HG02970 (cell line): Measurements from ENCODE around the gene PHACTR1.
"Not testable (repeated sequence)": the region's sequence is repeated elsewhere in the genome, so short reads cannot be mapped to it uniquely, and the experiment has no call there.

ENCODE experiments used
- ATAC-seq: cut with Tn5 transposase; IDR thresholded peaks from one replicate; pipeline ENCODE4 v1.9.1; 2021; ENCODE audit warnings: mild to moderate bottlenecking, moderate library complexity, moderate number of reproducible peaks; ENCODE audit not compliant: unreplicated experiment, low FRiP score

Gene PHACTR1

DNA sequence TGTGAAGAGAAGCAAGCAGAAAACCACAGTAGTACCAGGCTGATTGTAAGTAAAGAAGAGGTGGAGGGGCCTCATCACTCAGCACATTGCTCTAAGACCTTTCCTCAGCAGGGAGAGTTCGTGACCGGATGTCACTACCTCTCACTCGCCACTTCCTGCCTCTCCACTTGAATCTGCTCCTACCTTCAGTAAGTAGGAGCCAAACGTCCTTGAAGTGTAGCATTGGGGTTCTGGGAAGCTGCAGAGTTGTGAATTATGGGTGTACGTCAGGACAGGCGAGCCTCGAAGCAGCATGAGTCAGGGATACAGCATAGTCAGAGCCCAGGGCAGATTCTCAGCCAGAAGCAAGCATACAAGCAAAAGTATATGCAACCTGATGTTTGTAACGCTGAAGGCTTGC lies 224.9 kb downstream of the PHACTR1 start:
- ATAC-seq, result no peak

DNA sequence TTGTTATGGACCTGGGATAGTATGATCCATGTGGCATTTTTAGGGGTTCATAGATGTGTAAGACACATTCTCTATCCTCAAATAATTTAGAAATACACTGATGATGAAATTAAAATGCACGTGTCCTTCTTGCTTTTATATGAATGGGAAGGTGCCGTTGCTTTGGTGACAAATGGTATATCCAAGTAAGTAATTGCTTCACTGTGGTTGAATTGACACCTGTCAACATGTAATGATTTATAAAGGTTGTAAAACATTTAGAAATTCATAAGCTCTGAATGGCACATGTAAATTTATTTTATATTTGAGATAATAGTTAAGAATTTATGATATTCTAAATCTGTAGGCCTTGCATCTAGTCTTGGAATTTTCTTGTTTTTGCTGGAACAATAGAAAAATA lies 227.0 kb downstream of the PHACTR1 start:
- ATAC-seq, result no peak

DNA sequence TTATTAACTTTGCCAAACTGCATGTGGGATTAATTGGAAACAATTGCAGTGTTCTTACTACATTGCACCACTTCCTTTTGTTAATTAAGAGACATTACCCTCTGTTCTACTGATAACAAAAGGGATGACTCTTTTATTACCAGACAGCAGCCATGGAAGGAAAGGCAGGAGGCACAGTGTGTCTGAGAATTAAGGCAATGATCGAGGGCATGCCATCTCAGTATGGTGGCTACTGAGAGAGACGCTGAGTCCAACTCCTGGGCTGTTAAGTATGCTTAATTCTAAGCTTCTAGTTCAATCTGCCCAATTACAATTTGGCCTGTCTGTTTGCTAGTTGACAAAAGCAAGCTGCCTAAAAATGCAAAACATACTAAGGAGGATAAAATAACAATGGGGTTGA lies 227.4 kb downstream of the PHACTR1 start:
- ATAC-seq, result no peak

DNA sequence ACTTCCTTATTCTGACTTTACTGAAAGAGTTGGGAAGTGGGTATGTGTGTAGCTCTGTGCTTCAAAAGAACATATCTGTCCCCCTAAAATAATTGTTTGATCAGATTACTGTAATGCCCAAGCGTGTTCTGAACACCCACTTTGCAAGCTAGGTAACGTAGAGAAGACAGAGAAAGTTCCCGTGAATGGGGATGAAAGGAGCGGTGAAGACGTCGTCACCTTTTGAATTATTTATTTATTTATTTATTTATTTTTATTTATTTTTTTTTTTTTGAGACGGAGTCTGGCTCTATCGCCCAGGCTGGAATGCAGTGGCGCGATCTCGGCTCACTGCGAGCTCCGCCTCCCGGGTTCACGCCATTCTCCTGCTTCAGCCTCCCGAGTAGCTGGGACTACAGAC lies 228.0 kb downstream of the PHACTR1 start:
- ATAC-seq, result not testable (repeated sequence)

DNA sequence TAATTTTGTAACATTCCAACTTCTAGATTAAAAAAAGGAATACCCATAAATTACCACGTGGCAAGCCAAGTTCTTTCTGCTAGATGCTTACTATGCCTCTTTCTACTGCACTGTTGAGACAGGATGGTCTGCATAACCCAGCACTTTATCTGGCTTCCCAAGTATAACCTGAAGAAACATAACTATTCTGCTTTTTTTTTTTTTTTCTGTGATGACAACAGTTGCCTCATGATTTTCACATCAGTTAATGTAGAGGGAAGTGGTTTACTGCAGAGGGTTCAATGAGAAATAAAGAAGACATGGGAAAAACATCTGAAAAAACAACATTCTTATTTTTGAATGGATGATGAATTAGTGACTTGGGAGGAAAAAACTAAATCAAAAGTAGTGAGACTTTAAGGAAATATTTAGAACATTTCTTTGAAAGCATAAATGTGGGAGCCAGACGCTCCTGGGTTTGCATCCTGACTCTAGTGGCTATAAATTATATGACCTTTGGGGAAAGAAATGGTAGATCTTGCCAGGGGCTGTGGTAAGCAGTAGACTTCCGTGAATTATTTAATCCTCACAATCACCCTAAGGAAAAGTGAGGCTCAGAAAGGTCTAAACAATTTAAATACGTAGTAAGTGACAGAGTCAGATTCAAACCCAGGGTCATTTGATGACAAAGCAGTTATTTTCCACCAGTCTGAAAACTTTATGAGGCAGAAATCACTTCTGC lies 230.7 kb downstream of the PHACTR1 start:
- ATAC-seq, result no peak

DNA sequence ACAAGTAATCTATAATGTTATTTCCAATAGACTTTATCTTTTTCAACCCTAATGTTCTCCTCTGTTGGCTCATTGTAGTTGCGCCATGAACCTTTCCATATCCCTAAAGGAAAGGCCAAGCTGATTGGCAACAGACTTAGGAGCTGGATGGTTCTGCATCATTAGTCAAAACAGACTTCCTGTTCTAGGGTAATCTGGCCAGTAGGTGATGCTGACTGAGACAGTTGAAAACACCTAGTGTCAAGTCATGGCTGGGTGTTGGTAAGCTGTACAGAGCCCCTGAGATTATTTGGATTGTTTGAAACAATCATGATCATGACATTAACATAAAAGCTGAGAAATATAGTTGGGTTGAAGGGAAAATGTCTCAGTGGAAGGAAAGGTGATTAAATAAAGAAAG lies 231.4 kb downstream of the PHACTR1 start:
- no peak for ATAC-seq

DNA sequence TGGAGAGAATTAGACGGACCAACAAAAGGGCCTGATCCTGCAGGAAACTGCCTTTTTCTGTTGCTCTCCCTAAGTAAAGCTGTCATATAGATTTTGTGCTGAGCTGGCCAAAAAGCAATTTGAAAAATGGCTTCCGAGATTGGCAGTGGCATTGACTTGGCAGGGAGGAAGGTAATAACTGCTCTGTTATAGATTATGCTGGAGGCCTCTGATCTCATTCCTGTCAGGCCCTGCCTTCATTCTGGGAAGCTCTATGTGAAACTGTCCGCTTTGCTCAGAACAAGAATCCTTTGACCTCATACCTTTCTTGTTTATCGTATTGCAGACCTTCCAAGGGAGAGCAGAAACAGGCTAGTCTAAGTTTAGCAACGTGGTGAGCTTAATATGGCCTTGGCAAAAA lies 234.4 kb downstream of the PHACTR1 start:
- ATAC-seq, result no peak

DNA sequence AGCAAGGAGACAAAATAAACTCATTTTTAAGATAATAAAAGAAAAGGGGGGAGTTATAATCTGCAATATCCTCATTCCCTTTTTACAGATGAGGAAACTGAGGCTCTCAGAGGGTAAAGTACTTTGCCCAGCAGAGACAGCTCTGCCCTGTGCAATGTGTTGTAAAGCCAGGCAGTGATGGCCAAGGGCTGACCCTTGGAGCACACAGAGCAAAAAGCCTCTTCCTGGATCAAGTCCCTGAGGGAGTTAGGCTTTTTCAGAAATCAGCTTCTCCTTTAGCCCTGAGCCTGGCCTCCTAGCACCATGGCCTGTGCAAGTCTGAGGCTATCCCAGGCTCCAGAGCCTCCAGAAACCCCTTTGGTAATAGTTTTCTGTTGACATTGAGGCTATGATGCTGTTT lies 234.8 kb downstream of the PHACTR1 start:
- ATAC-seq, result no peak

DNA sequence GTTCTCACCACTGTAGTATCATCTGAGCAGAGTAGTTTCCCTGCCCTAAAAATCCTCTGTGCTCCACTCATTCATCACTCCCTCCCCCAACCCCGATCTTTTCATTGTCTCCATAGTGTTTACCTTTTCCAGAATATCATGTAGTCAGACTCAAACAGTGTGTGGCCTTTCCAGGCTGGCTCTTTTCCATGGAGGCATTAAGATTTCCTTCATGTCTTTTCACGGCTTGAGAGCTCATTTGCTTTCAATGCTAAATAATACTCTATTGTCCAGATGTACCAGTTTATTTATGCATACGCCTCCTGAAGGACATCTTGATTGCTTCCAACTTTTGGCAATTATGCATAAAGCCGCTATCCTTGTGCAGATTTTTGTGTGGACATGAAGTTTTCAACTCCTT lies 235.8 kb downstream of the PHACTR1 start:
- ATAC-seq, result no peak

DNA sequence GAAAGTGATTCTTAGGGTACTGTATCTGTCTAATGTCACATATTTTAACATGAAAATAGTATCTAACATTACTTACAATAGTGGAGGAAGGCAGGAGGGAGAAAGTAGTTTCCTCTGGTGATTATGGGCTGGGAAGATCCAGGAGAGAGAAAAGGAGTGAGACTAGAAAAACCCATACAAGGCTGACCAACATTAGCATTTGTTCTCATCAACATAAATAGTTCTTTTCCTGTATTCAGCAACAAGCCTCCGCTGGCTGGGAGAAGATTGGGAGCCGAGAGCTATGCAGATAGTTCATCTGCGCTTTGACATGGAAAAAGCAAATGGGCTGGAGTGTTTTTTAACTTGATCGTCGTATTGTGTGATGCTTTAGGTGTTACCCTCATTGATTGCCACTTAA lies 239.4 kb downstream of the PHACTR1 start:
- no peak for ATAC-seq

DNA sequence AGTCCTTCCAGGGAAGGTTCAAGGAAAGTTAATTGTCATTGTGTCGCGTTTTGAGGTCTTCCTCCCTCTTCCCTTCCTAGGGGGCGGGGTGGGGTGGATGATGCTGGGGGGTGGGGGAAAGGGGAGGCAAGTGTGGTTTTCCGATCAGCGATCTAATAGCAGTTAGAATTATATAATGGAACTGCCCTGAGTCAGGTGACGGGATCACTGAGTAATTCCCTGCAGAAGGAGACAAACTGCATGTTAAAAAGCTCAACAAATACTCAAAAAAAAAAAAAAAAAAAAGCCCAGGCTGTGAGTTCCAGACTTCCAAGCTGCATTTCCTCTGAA lies 240.4 kb downstream of the PHACTR1 start:
- ATAC-seq, result no peak

DNA sequence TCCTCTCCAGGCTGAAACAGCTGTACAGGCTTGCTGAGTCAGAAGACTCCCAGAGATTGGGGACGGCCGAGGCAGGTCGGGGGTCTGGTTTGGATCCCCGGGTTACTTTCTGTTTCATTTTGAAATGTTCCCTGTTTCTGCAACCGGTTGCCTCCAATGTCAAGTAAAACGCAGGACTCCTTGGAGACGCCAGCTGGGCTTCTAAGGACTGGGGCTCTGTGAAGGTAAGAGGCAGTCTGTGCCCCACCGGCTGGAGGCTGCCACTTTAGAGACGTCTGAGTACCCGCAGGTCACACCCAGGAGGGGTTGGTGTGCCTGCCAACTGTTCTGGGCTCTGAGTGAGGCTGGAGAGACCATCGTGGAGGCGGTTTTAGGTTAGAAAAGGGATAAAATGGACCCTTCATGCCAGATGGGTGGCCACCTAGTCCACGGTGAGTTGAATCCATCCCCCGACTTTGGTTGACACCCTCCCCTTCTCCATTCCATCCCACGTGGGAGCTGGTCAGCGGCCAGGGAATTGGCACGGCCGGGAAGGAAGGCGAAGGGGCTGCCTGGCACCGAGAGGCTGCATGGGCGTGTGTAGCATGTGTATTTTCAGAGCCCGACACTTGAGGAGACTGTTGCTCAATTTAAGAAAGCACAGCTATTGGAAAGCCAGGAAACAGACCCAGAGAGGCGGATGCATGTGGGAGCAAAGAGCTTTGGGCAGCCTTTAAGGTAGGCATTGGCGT lies 240.9 kb downstream of the PHACTR1 start:
- no peak for ATAC-seq

DNA sequence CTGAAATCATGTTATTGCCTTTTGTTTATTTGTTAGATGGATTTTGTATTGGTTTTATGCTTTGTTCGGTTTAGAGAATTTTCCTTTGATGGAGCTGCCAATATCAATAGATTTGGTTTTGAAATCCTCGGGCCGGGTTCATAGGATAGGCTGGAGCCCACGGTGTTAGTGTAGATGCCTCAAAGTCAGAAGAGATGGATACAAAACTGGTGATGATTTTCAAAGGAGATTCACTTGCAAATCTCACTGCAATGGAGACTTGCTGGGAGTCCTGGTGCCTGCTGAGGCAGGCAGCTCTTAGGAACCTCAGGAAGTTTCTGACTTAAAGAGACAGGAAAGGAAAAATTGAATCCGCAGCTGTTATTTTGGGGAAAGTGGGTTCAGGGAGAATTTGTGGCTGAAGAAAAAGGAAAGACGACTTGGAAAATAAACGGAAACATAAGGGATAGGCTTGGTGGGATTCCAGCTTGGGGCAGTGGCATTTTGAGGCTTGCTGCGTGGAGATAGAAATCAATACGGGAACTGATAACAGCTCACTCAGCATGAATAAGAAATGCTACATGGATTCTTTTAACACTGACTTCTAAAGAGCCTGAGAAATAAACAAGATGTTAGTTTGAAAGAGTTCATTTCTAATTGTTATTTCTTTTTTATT lies 241.6 kb downstream of the PHACTR1 start:
- ATAC-seq, result no peak

DNA sequence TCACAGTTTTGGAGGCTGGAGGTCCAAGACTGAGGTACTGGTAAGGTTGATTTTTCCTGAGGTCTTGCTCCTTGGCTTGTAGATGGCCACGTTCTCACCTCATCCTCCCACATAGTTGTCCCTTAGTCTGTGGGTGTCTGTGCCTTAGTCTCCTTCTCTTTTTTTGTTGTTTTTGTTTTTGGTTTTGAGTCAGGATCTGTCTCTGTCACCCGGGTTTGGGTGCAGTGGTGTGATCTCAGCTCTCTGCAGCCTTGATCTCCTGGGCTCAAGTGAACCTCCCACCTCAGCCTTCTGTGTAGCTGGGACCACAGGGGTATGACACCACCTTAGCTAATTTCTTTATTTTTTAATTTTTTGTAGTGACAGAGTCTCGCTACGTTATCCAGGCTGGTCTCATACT lies 245.2 kb downstream of the PHACTR1 start:
- ATAC-seq, result no peak

DNA sequence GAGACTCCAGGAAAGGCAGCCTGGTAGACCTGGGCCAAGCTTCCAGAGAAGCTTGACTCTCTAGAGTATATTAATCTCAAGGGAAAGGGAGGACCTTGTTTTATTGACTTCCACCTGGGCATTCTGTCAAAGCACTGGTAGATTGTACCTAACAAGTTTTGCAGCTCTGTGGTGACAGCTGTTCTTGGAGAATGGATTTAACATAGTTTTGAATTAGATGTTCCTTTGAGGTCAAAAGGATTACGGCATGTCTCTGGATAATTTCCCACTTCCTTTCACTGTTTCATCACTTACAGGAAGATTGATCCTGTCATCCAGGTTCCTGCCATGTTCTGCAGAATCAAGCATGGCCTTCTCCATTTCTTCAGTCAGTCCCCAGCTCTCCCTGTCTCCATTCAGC lies 246.0 kb downstream of the PHACTR1 start:
- ATAC-seq, result no peak

DNA sequence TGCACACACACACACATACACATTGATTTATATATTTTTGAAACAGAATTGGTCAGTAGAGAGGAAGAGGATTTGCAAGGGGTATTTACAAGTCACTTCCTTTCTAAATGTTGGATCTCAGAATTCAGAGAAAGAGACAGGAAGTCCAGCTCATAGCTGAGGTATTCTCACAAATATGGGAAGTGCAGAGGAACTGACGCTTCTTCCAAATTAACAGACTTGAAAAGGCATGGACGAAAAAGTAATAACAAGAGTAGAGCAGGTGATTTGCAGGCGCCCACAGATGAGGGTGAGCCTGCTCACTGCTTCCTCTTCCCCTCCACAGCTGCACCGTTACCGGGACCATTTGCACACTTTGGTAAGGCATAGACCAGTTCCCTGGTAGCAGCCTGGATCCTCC lies 246.4 kb downstream of the PHACTR1 start:
- ATAC-seq, result no peak

DNA sequence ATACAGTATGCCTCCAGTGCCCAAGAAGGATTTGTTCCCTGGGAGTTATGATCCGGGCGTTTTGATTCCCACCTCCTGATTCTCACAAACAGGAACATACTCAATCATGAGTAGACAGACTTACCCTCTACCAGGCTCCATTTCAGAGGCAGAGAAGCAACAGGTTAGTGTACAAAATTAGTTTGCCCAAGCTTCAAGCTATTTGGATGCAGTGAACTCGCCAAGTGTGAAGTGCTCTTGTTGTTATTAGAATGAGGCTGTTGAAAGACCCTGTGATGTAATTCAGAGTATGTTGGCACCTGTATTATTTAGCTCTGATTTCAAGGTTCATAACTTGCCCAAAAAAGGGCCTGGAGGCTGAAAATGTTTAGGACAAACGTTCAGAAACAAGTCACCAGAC lies 247.0 kb downstream of the PHACTR1 start:
- ATAC-seq, result no peak

DNA sequence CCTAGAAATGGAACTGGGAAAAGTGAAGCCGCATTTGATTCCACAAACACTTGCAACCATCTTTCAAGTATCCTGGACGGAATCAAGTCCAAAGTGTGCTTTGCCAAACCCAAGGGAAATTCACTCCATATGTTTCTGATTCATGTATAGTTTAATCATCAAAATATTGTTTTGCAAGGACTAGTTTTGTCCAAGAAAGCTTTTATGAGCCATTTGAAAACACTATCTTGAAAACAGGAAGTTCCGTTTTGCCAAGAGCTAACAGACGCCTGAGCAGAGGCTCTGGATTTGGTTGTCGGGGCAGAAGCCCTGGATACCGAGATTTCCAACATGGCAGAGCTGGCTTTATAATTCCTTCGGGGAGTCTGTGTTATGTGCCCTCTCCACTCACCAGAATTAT lies 251.1 kb downstream of the PHACTR1 start:
- ATAC-seq, result no peak

DNA sequence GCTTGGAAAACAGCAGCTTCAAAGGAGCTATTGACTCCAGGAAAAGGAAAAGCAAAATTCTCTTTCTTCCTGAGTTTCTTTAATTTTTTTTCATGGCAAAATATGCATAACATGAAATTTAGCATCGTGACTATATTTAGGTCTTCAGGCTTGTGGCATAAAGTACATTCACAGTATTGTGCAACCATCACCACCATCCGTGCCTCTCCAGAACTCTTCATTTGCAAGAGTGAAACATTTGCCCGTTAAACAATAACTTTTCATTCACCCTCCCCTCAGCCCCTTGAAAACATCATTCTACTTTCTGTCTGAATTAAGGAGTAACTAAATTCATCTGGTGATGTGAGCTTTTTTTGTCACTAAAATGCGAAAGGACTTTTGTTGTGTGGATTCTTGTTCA lies 251.7 kb downstream of the PHACTR1 start:
- ATAC-seq, result no peak

DNA sequence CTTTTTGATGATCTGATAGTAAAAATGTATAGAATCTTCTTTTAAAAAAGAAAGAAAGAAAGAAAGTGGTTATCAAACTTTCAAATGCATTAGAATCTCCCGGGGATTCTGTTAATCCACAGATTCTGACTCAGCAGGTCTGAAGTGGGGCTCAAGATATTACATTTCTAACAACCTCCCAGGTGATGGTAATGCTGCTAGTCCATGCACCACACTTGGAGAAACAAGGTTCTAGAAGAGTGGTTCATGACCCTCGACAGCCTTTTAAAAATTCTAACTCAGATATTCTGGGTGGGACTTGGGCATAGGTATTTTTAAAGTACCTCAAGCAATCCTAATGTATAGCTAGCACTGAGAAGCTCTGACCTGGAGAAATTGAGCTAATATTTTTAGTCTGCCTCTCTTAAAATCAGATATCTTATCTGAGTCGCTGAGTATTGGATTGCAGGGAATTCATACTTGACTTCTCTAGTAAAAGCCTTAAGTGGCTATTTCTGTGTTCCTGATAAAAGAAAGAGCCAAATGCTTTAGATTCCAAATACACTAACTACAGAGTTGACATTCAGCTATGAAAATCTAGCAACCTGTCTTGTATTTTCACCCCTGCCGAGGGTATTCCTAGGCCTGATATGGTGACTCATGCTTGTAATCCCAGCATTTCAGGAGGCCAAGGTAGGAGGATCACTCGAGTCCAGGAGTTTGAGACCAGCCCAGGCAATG lies 252.4 kb downstream of the PHACTR1 start:
- ATAC-seq, result no peak

DNA sequence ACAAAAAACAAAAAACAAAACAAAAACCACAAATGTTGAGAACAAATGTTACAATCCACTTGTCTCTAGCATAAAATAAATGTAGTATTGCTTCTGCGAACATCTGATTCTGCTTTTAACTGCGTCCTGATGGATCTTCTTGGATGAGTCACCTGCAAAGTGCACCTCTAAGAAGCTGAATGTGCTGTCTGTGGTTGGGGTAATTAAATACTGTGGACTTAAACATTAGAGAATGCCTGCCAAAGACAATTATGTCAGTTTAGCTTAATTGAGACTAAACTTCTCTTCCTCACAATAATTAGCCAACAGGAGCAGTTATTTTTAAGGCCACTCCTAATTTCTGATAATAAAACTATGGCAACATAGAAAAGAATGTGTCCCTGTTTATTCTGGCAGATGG lies 253.4 kb downstream of the PHACTR1 start:
- no peak for ATAC-seq
